ENCODE results near the gene CEP131.

The CEP131 gene

DNA sequence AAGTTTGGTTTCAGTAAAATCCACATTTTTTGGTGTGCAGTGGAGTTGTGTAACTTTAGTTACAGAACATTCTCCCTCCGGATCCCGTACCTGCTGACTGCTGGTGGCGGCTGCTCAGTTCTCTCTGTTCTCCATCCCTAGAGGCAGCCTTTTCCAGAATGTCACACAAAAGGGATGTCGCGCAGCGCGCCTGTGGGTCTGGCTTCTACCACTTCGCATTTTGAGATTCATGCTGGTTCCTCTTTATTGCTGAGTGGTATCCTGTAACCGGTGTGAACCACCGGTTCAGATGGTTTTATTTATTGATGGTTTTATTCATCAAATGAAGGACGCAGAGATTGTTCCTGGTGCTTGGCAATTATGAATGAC is 981 bp upstream of the CEP131 start:
- DNase-seq (ENCODE audit: low spot score), result no peak

DNA sequence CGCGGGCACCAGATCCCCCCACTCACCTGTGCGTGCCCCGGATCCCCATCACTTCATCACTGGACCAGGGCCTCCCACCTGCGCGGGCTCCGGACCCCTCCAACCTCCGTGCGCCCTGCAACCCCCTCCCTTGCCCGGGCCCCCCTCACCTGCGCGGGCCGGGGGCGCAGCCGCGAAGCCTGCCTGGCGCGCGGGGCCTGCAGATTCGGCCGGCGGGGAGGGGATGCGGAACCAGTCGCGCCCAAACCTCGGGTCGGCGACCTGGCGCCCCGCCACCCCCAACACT is 202 bp downstream of the CEP131 start:
- DNase-seq (ENCODE audit: low spot score), result no peak

DNA sequence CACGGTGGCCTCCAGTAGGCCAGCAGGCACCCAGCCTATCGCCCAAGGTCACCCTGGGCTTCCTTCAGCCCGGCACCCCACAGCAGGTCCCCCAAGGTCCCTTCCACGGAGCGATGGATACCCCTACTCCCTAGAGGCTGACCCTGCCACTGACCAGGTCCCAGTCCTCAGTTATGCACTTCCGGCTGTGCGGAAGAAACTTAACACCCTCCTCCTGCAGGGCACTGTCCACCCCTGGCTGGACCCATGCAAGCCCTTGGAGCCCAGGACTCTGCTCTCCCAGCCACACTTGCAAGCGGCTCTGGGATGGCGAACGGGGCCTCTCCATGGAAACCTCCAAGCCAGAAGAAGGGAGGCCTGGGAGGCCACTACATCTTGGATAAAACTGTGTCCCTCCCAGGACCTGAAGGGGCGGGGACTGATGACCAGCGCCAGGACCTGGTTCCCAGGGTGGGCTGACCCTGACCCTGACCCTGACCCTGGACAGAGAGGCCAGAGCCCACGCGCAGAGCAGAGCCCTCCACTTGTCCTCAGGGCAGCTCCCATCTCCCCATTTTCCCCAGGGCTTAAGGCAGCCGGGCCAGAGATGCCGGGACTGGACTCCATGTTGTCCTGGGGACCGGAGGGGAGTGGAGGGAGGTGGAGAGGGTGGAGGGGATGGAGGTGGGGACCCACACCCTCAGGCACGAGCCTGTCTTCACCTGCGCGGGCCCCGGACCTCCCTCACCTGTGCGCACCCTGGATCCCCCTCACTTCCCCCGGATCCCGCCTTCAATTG is 734 bp downstream of the CEP131 start:
- DNase-seq (ENCODE audit: low spot score), result no peak

DNA sequence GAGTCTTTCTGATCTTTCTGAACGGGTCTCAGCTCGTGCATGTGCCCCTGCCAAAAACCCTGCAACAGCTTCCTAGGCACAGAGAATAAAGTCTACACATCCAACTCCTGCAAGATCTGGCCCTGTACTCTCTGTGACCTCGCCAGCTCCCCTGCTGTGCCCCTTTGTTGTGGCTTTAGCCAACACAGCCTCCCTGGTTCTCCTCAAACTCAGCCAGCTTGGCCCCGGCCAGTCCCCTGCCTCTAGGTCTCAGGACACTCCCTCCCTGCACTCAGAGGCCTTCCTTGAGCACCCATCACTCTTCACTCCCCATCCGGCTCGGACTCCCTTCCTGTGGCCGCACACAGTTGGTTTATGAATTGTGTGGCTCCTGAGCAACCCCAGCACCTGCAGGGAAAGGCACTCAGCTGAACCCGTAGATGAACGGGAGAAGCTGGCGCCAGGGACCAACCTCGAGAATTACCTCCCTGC is 1.4 kb downstream of the CEP131 start:
- no peak for DNase-seq (ENCODE audit: low spot score)

DNA sequence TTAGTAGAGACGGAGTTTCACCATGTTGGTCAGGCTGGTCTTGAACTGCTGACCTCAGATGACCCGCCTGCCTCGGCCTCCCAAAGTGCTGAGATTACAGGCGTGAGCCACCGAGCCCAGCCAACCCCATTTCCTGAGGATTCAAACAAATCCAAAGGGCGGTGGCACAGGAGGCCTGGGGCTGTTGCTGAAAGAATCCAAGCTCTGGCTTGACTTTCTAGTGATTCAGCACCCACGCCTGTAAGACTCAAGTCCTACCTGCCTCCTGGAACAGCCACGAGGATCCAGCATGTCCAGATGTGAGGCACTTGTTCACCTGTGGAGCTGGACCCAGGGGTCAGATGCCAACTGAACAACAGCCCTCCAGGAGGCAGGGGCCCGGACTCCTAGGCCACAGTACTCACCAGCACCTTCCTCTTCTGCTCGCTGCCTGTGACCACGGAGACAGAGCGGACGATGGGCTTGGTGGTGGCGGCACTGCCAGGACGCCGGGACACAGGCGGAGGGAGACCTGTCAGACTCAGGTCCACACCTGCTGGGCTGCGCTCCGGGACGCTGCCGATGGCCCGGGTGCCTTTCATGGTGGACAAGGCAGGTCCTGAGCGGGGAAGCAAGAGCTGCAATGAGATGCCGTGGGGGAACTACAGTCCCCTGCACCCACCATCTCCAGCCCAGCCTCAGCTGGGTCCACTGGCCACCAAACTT is 3.1 kb downstream of the CEP131 start:
- no peak for DNase-seq (ENCODE audit: low spot score)

DNA sequence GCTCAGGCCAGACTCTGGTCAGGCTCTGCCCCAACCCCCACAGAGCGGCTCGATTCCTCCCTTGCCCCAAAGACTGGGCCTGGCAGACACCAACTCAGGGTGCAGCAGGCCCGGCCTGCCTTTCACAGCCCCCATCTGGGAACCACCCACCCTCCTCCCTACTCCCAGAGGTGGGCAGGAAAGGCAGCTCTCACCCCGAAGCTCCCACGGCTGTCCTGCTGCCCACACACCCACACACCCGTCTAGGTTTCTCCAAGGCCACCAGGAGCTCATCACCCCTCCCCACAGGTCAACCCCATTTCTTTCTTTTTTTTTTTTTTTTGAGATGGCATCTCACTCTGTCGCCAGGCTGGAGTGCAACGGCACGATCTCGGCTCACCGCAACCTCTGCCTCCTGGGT is 3.8 kb downstream of the CEP131 start:
- DNase-seq (ENCODE audit: low spot score), result no peak

DNA sequence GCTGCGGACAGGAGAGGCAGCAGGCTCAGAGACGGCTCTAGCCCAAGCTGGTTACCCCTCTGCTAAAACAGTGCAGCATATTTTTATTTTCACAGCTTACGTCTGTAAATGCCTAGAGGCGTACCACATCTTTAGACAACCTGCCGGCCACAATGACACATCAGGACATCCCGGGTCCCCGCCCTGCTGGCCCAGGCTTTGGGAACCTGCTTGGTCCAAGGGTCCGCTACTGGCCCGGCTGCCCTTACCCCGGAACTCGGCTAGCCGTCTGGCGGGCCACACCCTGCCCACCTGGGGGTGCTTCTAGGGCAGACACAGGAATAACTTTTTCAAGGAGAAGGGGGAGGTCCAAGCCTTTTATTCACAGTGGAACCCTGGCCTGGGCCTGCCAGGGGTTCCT is 4.3 kb downstream of the CEP131 start:
- no peak for DNase-seq (ENCODE audit: low spot score)

DNA sequence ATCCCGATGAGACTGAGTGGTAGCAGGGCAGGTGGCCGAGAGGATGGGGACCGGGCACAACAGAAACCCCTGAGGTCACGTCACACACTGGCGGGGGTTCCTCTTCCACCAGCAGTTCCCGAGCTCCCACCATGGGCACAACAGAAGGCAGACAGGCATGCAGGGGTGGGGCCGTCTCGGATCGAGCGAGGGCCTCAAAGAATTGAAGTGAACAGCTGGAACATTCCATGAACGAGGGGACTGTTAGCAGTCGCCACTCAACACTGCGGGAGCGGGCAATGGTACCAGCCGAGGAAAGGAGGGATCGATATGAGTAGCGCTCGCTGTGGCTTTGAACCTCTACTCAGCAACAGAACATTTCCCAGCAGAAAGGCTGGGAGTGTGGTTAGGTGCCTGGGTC is 5.3 kb downstream of the CEP131 start:
- DNase-seq (ENCODE audit: low spot score), result no peak

DNA sequence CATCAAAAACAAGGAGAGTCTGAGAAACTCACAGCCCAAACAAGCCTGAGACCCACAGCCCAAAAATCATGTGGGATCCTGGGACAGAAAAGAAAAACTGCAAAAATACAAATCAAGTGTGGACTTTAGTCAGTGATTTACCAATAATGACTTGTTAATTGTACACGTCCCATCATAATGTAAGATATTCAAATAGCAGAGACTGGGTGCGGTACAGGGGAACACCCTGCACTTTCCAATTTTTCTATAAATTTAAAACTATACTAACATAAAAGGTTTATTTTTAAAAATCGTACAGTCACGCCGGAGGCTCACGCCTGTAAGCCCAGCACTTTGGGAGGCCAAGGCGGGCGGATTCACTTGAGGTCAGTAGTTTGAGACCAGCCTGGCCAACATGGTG is 8.8 kb downstream of the CEP131 start:
- no peak for DNase-seq (ENCODE audit: low spot score)

DNA sequence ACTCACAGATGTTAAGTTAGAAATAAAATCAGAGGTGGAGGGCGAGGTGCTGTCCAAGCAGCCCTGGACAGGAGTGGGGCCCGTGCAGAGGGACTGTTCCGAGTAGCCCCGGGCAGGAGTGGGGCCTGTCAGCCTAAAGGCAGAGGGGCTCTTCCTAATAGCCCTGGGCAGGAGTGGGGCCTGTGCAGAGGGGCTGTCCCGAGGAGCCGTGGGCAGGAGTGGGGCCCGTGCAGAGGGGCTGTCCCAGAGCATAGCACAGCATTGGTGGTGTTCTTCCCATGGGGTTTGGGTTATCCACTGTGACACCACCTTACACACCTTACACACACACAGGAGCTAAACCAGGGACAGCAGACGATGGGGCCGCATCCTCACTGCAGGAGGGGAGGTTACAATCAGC is 10.4 kb downstream of the CEP131 start:
- DNase-seq (ENCODE audit: low spot score), result no peak

DNA sequence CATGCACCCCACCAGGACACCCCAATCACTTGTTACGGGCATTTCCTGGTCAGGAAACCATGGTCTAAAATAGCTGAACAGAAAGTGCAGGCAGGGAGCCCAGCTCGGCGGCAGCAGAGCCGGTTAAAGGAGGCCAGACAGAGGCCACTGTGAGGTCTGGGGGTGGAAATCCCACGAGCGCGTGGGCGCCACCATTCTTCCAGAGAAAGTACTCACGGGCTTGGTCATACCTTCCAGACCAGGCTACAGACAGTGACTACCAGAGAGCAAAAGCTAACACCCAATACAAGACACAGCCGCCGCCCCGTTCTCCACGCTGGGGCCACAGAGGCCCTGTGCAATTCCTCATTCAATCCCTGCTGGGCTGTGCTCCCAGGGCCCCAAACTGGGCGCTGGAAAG is 11.9 kb downstream of the CEP131 start:
- no peak for DNase-seq (ENCODE audit: low spot score)

DNA sequence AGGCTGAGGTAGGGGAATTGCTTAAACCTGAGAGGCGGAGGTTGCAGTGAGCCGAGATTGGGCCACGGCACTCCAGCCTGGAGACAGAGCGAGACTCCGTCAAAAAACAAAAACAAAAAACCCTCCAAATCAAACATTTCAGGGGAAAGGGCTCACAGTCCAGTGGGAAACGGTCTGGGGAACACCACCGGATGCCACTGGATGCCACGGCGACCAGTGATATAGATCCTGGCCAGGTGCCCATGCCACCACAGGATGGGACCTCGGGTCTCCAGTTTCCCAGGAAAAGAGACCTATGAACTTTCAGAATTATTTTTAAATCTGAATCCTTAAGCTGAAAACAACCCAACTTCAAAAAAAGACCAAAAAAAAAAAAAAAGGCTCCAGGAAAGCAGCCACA is 12.3 kb downstream of the CEP131 start:
- no peak for DNase-seq (ENCODE audit: low spot score)

DNA sequence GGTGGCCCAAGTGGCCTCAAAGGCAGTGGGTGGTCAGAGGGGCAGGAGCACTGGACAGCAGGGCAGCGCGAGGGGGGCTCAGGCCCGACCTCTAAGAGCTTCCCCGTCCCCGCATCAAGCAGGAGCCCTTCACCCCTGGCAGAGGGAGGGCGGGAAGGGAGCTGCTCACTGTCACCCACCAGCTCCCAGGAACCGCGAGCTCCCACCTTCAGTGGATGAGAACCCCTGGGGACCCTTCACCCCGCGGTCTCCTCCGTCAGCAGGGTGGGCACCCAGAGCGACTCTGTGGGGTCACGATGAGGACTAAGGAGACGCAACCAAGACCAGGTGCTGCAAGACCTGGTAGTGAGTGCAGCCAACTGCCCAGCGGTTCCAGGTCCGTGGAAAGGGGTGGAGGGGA is 13.6 kb downstream of the CEP131 start:
- no peak for DNase-seq (ENCODE audit: low spot score)

DNA sequence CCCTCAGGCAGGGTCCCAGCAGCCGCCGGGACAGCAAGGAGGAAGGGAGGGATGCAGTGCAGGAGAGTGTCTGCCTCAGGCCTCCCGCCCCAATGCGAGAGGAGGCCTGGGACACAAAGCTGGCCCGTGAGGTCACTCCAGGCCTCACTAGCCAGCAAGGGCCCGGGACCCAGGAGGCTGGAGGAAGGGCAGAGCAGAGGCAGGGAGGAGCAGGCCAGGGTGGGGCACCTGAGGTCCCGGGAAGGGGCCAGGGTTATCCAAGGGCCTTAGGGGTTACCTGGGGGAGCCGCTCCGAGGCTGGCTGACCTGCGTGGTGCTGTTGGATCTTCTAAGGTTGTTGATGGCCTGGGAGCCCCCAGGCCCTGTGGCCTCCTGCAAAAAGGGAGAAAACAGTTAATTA is 14.1 kb downstream of the CEP131 start:
- DNase-seq (ENCODE audit: low spot score), result no peak

DNA sequence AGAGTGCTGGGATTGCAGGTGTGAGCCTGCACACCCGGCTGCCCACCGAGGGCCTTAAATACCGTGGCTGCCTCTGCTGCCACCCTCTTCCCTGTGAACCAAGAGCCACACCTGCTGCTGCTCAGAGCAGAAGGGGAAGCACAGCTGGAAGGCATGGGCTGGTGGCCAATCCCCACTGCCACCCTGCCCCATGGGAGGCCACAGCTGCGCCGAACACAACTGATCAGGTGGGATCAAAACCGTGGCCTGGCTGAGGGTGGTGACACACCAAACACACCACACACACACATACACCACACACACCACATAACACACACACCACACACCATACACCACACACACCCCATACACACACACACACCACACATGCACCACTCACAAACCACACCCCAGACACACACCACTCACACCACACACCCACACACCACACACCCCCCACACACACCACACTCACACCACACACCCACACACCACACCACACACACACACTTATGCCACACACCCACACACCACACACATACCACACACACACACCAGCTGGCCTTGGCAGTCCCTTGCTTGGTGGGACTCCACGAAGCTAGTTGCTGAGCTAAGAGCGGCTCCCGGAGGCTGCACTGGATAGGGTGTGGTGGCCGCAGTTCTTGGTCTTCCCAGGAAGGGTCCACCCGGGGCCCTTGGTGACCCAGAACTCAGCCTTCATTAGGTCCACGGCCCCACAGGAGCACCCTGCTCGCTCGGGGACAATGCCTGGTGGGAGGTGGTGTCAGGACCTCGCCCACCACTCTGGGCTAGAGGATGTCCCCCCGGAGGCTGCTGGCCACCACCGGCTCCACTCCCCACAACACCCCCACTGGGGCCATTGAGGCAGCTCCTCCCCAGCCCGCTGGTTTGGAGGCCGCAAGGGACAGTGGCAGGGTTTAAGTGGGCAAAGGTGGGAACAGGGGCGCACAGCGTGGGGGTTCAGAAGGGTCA is 14.9 kb downstream of the CEP131 start:
- no peak for DNase-seq (ENCODE audit: low spot score)

DNA sequence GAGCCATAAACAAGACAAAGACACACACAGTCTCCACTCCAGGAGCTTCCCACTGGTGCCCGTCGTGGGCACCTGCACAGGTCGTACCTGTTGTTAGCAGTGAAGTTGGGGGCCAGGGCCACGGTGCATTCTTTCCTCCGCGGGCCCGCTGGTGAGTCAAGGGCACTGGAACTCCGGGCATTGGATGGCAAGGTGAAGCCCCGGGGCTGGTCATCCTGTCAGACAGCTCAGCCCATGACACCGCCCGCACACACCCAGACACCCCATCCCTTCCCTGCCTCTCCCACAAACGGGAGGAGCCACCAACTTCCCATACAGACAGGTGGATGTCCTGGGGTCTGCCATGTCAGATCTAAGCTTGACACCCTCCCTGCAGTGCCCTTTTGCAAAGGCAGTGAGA is 16.1 kb downstream of the CEP131 start:
- no peak for DNase-seq (ENCODE audit: low spot score)

DNA sequence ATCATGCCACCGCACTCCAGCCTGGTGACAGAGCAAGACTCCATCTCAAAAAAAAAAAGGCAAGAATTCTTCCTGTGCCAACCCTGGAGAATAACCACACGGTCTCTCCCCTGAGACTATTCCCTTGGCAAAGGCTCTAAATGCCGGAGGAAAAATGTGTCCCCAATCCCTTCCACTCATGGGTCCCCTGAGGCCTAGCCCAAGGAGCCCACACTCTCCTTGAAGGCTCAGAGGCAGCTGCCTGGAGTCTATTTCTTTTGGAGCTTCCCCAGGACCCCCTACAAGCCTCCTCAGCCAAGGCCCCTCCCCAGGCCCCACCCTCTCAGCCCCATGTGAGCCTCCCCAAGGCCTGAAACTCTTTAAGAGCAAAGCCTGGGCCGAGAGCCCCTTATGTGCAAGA is 16.6 kb downstream of the CEP131 start:
- no peak for DNase-seq (ENCODE audit: low spot score)

DNA sequence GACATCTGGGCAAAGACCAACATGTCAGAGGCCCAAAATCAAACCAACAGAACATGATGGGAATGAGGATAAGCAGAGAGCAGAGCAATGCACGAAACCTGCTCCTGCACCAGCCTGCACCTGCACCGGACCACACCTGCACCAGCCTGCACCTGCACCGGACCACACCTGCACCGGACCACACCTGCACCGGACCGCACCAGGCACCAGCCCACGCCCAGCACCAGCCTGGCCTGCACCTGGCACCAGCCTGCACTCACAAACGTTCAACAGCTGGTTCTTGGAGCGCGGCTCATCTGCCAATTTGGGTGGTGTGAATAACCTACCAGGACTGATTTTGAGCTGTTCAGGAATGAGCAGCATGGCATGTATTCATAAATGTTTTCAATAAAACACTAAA is 18.2 kb downstream of the CEP131 start:
- no peak for DNase-seq (ENCODE audit: low spot score)

DNA sequence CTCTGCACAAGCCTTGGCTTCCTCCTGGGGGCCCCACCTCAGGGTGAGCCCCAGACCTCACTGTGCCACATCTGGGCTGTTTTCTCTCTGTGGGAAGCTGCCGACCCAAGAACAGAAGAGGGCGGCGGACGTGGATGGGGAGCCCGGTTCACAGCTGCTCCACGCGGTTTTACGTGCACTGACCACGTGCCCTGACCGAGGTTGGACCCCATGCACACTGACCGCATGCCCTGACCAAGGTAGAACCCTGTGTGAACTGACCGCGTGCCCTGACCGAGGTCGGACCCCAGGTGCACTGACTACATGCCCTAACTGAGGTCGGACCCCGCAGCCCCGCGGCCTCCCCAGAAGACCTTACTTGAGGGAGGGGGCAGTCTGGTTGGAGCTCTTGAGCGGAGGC is 19.6 kb downstream of the CEP131 start:
- no peak for DNase-seq (ENCODE audit: low spot score)

DNA sequence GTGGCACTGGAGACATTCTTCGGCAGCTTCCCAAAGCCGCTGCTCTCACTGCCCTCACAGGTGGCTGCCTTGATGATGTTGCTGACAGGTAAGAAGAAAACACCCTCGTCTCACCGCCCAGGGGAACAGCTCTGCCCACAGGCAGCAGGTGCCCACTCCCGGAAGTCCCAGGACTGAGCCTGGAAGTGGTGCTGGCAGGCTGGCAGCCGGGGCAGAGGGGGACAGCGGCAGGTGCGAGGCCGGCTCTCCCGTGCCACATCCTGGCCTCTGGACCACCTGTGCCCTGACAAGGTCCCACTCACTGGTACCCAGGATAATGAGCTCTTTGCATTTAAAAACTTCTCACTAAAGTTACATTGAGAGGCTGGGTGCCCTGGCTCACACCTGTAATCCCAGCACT is 20.4 kb downstream of the CEP131 start:
- no peak for DNase-seq (ENCODE audit: low spot score)

DNA sequence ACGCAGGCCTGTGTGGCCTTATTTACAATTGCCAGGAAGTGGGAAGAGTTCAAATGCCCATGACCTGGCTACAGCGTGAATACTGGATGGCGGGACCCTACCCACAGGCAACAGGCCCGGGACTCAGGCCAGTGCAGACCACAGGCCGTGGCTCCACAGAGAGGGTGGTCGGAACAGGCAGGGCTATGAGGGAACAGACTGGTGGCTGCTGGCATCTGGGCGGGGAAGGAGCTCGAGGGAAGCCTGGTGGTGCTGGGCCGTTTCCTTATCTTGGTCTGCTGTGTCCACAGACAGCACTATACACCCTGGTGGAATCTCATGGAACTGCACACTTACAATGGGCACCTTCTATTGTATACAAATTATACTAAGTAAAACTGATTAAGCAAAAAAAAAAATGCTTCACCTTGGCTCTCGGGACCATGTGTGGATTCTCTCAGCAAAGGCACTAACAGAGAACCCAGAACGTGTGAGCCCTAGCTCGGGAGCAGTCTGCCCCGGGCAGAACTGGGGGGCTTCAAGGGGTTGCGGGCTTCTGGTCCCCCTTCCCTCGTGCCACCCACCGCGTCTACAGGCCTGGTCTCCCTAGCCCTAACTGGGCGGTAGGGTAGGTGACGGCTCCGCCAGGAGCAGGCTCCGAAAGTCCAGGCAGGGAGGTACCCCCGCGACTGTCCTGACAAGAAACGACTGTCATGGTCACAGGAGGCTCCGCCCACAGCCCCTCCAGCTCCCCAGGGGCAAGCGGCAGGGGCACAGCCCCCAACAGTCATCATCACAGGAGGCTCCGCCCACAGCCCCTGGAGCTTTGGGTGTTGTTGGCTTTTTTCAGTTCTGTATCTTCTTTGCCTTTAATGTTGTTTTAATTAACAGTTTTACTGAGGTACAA is 21.8 kb downstream of the CEP131 start:
- DNase-seq (ENCODE audit: low spot score), result peak; percentile 79

DNA sequence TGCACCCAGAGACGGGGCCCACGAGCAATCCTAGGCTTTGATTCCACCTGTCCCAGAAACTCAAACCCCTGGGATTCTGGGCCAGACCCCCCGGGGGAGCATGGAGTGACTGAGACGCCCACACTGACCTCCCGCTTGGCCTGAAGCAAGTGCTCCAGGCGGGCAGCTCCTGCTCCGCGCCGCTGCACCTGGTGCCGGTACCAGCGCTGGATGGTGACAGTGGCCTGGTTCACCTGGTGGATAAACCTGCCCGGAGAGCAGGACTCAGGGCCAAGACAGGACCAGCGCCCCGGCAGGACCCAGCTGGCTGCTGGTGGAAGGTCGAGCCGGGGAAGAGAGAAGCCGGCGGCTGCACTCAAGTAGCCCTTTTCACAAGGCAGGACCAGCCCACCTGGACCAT is 22.6 kb downstream of the CEP131 start:
- no peak for DNase-seq (ENCODE audit: low spot score)

Data from iPS-NIHi11 (cell line).